GM12878 (cell line): ENCODE measurements around the gene LARGE1. TPM values are rescaled to one million over a fixed set of nuclear protein-coding genes. Genes with fewer than 3 reads are reported as not detected.

Experiments
- ATAC-seq: fragments of 200-7000 bp; cut with Tn5 transposase; 3 replicates; pipeline ENCODE4 v1.9.1; 2020; ENCODE audit warnings: mild to moderate bottlenecking, moderate library complexity
- BruUV-seq: library from RNA; stranded (reverse); fragments of 400-500 nt; replicated peaks from 2 replicates; lab custom pipeline; 2021; lab: Mats Ljungman, UMichigan
- CTCF ChIA-PET: fragments of 300-600 bp; sonication (Branson Sonifier 250); formaldehyde crosslinking; extraction: SDS; loops from one replicate; lab custom pipeline; 2021; ENCODE audit warnings: inconsistent platforms; lab: Yijun Ruan, JAX
- POLR2A ChIA-PET: fragments of 350-600 bp; formaldehyde crosslinking; extraction: SDS; loops from one replicate; lab custom pipeline; 2021; ENCODE audit warnings: inconsistent platforms; lab: Charles Lee
- RAD21 ChIA-PET: fragments of 300-600 bp; sonication (Branson Sonifier 250); formaldehyde crosslinking; loops from one replicate; lab custom pipeline; 2023; ENCODE audit warnings: antibody characterized with exemption; ENCODE audit not compliant: unreplicated experiment; lab: Charles Lee
- SMC1A ChIA-PET: fragments of 300-600 bp; sonication (Branson Sonifier 250); formaldehyde crosslinking; loops from one replicate; lab custom pipeline; 2023; ENCODE audit not compliant: unreplicated experiment, uncharacterized antibody; lab: Charles Lee
- DNase-seq: peaks from one replicate; pipeline ENCODE4 v3.0.0-alpha.2; 2011; ENCODE audit warnings: low read depth, low spot score
- FAIRE-seq: peaks from 3 replicates; lab custom pipeline; 2011; peaks lifted over from hg19 to GRCh38; lab: Jason Lieb, UNC
- H2AFZ ChIP-seq: 2 replicates; pipeline ENCODE4 v1.6.0; 2011; ENCODE audit warnings: low read depth, low read length, control low read depth; ENCODE audit not compliant: control insufficient read depth
- H3K27ac ChIP-seq: 2 replicates; pipeline ENCODE4 v1.5.1; 2011; ENCODE audit warnings: control low read depth; ENCODE audit not compliant: control insufficient read depth, insufficient read depth
- H3K27me3 ChIP-seq, 2 experiments: replicated peaks in 1 of 2; 2 replicates each; pipeline versions ENCODE4 v1.6.0 to v1.6.1; 2011; ENCODE audit warnings: low read length in 1 of 2; ENCODE audit not compliant: control insufficient read depth in 2 of 2, insufficient read depth in 2 of 2
- H3K36me3 ChIP-seq, 2 experiments: 2 replicates each; pipeline ENCODE4 v1.5.1; 2011; ENCODE audit warnings: low read length in 1 of 2; ENCODE audit not compliant: control insufficient read depth in 2 of 2, insufficient read depth in 2 of 2
- H3K4me1 ChIP-seq: 2 replicates; pipeline ENCODE4 v1.6.1; 2011; ENCODE audit warnings: mild to moderate bottlenecking, low read length, moderate library complexity, mixed read lengths; ENCODE audit not compliant: control insufficient read depth, insufficient read depth
- H3K4me2 ChIP-seq: 2 replicates; pipeline ENCODE4 v1.6.0; 2011; ENCODE audit warnings: control low read depth; ENCODE audit not compliant: control insufficient read depth, insufficient read depth
- H3K4me3 ChIP-seq: fragments of 200-600 bp; sonication (generic); 2 replicates; pipeline ENCODE4 v1.5.1; 2016
- H3K79me2 ChIP-seq: 2 replicates; pipeline ENCODE4 v1.6.0; 2011; ENCODE audit warnings: low read length; ENCODE audit not compliant: control insufficient read depth, insufficient read depth
- H3K9ac ChIP-seq: 2 replicates; pipeline ENCODE4 v1.8.0; 2011; ENCODE audit warnings: low read length, control low read depth, mixed read lengths; ENCODE audit not compliant: control insufficient read depth, insufficient read depth
- H3K9me3 ChIP-seq: replicated peaks from 3 replicates; pipeline ENCODE4 v1.5.1; 2011; ENCODE audit warnings: mild to moderate bottlenecking, low read length; ENCODE audit not compliant: control insufficient read depth, insufficient read depth
- H4K20me1 ChIP-seq: 2 replicates; pipeline ENCODE4 v1.6.0; 2011; ENCODE audit not compliant: control insufficient read depth, insufficient read depth
- BCL3 ChIP-seq: IDR thresholded peaks from 2 replicates; pipeline ENCODE4 v1.6.1; 2011; ENCODE audit warnings: borderline replicate concordance, low read depth, mild to moderate bottlenecking, moderate library complexity, low read length; ENCODE audit not compliant: insufficient read depth, poor library complexity, severe bottlenecking
- CBX3 ChIP-seq: fragments of 200-600 bp; sonication (generic); IDR thresholded peaks from 2 replicates; pipeline ENCODE4 v1.6.1; 2016; ENCODE audit warnings: low read depth, borderline replicate concordance
- FOS ChIP-seq: IDR thresholded peaks from 3 replicates; pipeline ENCODE4 v1.6.1; 2011; ENCODE audit warnings: borderline replicate concordance; ENCODE audit not compliant: insufficient read length; ENCODE audit errors: extremely low read depth
- HCFC1 ChIP-seq: fragments of 150-350 bp; IDR thresholded peaks from 2 replicates; pipeline ENCODE4 v1.6.1; 2014; ENCODE audit warnings: low read length
- HDAC2 ChIP-seq: fragments of 200-600 bp; sonication (generic); IDR thresholded peaks from 2 replicates; pipeline ENCODE4 v1.6.1; 2017
- IRF5 ChIP-seq: fragments of 450-650 bp; IDR thresholded peaks from 2 replicates; pipeline ENCODE4 v1.6.1; 2017; ENCODE audit warnings: borderline replicate concordance
- NBN ChIP-seq: fragments of 450-650 bp; IDR thresholded peaks from 2 replicates; pipeline ENCODE4 v1.6.1; 2016
- SRF ChIP-seq, 2 experiments: IDR thresholded peaks; 2 replicates each; pipeline ENCODE4 v1.6.1; 2011; ENCODE audit warnings: low read depth in 2 of 2, low read length in 2 of 2, mild to moderate bottlenecking in 1 of 2, moderate library complexity in 1 of 2
- ZNF217 ChIP-seq: fragments of 450-650 bp; IDR thresholded peaks from 2 replicates; pipeline ENCODE4 v1.6.1; 2017; ENCODE audit warnings: antibody characterized with exemption, mild to moderate bottlenecking
- WGBS: methylation state at CpG from one replicate; pipeline ENCODE4 v1.1.6; 2016; ENCODE audit warnings: low lambda C conversion rate; ENCODE audit not compliant: insufficient replicate concordance, insufficient coverage; ENCODE audit errors: missing lambda C conversion rate; 5-methylcytosine and 5-hydroxymethylcytosine counted together
- in situ Hi-C: fragments of 300-500 bp; cut with MboI; formaldehyde crosslinking; loops from 9 replicates; pipeline ENCODE4 v1.14.3; 2018; ENCODE audit warnings: mixed read lengths
- intact Hi-C: fragments of 100-400 bp; cut with micrococcal nuclease; formaldehyde crosslinking; loops from one replicate; pipeline ENCODE4 v1.14.2; 2022; ENCODE audit not compliant: unreplicated experiment
- polyA plus RNA-seq, 11 experiments: library from polyadenylated mRNA; depleted of rRNA in 4 of 11; unstranded in 6 of 11; stranded (reverse) in 5 of 11; fragments of >200 nt; fragmentation: Nextera tagmentation in 4 of 11; fragmentation: Illumina TruSeq in 1 of 11; extraction: Ambion mirVana in 4 of 11; extraction: Trizol in 1 of 11; gene quantifications; 1 replicate in 1 of 11; 2 replicates in 10 of 11; pipeline versions ENCODE4 v1.2.1 to v1.2.3, GENCODE V29; 2011 to 2016; ENCODE audit warnings: inconsistent platforms in 2 of 11, missing spikeins in 2 of 11, low read depth in 1 of 11
- total RNA-seq, 4 experiments: library from RNA; depleted of rRNA in 3 of 4; stranded (reverse); fragments of >200 nt in 3 of 4; fragmentation: Illumina TruSeq in 1 of 4; extraction: Trizol in 1 of 4; gene quantifications; 2 replicates each; pipeline versions ENCODE4 v1.2.1 to v1.2.3, GENCODE V29; 2013 to 2021

The LARGE1 gene
- total and polyA plus RNA-seq, 10 of the 15 experiments (the other 5 are each of a cell fraction or from before 2014, with no cell fraction given), result 3.2 to 41.4 (median 17.3) TPM

- SMC1A ChIA-PET, result no interaction called here
- RAD21 ChIA-PET, result no interaction called here
- WGBS, result 86% methylated on average over 6 of the region's 7 CpGs
- H4K20me1 ChIP-seq, result no peaks in the 10 kb centered on the region
- POLR2A ChIA-PET, result no interaction called here
- DNase-seq (no peak), FAIRE-seq (no peak), ATAC-seq (no peak)
- CTCF ChIA-PET, result no interaction called here
- no peak overlapping the region for H2AFZ ChIP-seq
- no peaks in the 10 kb centered on the region for H3K36me3 ChIP-seq
- no TSS peak for BruUV-seq
- no peak overlapping the region for H3K4me3 ChIP-seq
- no peaks in the 10 kb centered on the region for H3K4me1 ChIP-seq
- no peaks in the 10 kb centered on the region for H3K27me3 ChIP-seq
- TF ChIP-seq HCFC1, result no peak
- no peak for TF ChIP-seq NBN
- no peak for TF ChIP-seq CBX3
- no peak for TF ChIP-seq SRF (IDR thresholded peaks at IDR 0.05; ENCODE audit: low read depth in 2 of 2, low read length in 2 of 2)
- no peak for TF ChIP-seq ZNF217
- no peak for TF ChIP-seq IRF5
- TF ChIP-seq BCL3, result no peak
- no peak for TF ChIP-seq FOS
- no peak for TF ChIP-seq HDAC2
- no peak overlapping the region for H3K27ac ChIP-seq
- no peak overlapping the region for H3K4me2 ChIP-seq
- H3K79me2 ChIP-seq, result no peaks in the 10 kb centered on the region; the same call in none of the 2 replicates
- no peak overlapping the region for H3K9ac ChIP-seq
- in situ Hi-C loops, result no loop called here
- intact Hi-C loops, result no loop called here
- no peaks in the 10 kb centered on the region for H3K9me3 ChIP-seq
These were observed 87.6 kb downstream of the LARGE1 start for GRCh38 chr22:33832558-33833151.
